ENCODE data around the gene LSAMP. TPM values are rescaled to one million over a fixed set of nuclear protein-coding genes. Genes with fewer than 3 reads are reported as not detected.
A peak's percentile ranks its signal among the peaks of the same experiment; 100 is the strongest.

Gene LSAMP
- polyA plus RNA-seq, 3 donors = not detected

GRCh38 chr3:116020495-116020894 is 424.8 kb downstream of the LSAMP start:
- H3K4me3 Mint-ChIP-seq = no peak overlapping the region
- Histone ChIP-seq H3K9me3 (replicated peaks in 1 of 2; ENCODE audit: control insufficient read depth in 1 of 2, insufficient read depth in 1 of 2, low read length in 2 of 2) (no peaks in the 10 kb centered on the region), H2AFZ (ENCODE audit: insufficient read depth, low read depth, low read length, poor library complexity, severe bottlenecking) (no peak overlapping the region), H3K27me3 (ENCODE audit: control insufficient read depth in 2 of 2, insufficient read depth in 2 of 2, low read length in 2 of 2) (no peaks in the 10 kb centered on the region), H3K4me1 (ENCODE audit: control insufficient read depth in 1 of 2, insufficient read depth in 2 of 2, low read length in 2 of 2) (no peaks in the 10 kb centered on the region), H3K9ac (ENCODE audit: insufficient read depth, low read length, poor library complexity, severe bottlenecking) (no peak overlapping the region), H3K27ac (ENCODE audit: low read depth in 1 of 2, low read length in 2 of 2) (no peak overlapping the region), H3K36me3 (replicated peaks in 1 of 2; ENCODE audit: control insufficient read depth in 1 of 2, insufficient read depth in 2 of 2, low read length in 2 of 2) (no peaks in the 10 kb centered on the region), H3K79me2 (ENCODE audit: insufficient read depth, low read length) (no peaks in the 10 kb centered on the region), H3K4me3 (replicated peaks in 1 of 3; ENCODE audit: low read depth in 2 of 3, low read length in 3 of 3) (no peak overlapping the region), H4K20me1 (ENCODE audit: insufficient read depth, low read length) (no peaks in the 10 kb centered on the region), H3K4me2 (replicated peaks; ENCODE audit: extremely low read depth, low read length, poor library complexity, severe bottlenecking) (no peak overlapping the region)
- peak overlapping the region in 5 of 7 donors; percentile 30 to 67 (median 49) for H3K27ac Mint-ChIP-seq
- intact Hi-C loops (cut with micrococcal nuclease) = no loop called here
- WGBS (ENCODE audit: insufficient coverage) = no CpG with 5 or more reads among the region's 4 CpGs
- peak; percentile 15 to 74 (median 28) for DNase-seq
- peaks cover 0 to 2% (median 0%) of the 10 kb centered on the region in 3 donors for H3K27me3 Mint-ChIP-seq (ENCODE audit: low read depth in 3 of 3)
- H3K9me3 Mint-ChIP-seq = no peaks in the 10 kb centered on the region
- H3K36me3 Mint-ChIP-seq = no peaks in the 10 kb centered on the region
- peaks cover 7% of the 10 kb centered on the region for H3K4me1 Mint-ChIP-seq
- no peak for TF ChIP-seq CTCF (IDR thresholded peaks at IDR 0.05)

GRCh38 chr3:116019254-116019763 is 426.0 kb downstream of the LSAMP start:
- intact Hi-C loops (cut with micrococcal nuclease) = no loop called here
- Histone ChIP-seq H3K36me3 (replicated peaks in 1 of 2; ENCODE audit: control insufficient read depth in 1 of 2, insufficient read depth in 2 of 2, low read length in 2 of 2) (no peaks in the 10 kb centered on the region), H3K9me3 (replicated peaks in 1 of 2; ENCODE audit: control insufficient read depth in 1 of 2, insufficient read depth in 1 of 2, low read length in 2 of 2) (no peaks in the 10 kb centered on the region), H3K27me3 (ENCODE audit: control insufficient read depth in 2 of 2, insufficient read depth in 2 of 2, low read length in 2 of 2) (no peaks in the 10 kb centered on the region), H3K27ac (ENCODE audit: low read depth in 1 of 2, low read length in 2 of 2) (no peak overlapping the region), H3K79me2 (ENCODE audit: insufficient read depth, low read length) (no peaks in the 10 kb centered on the region), H4K20me1 (ENCODE audit: insufficient read depth, low read length) (no peaks in the 10 kb centered on the region), H2AFZ (ENCODE audit: insufficient read depth, low read depth, low read length, poor library complexity, severe bottlenecking) (no peak overlapping the region), H3K4me3 (replicated peaks in 1 of 3; ENCODE audit: low read depth in 2 of 3, low read length in 3 of 3) (no peak overlapping the region), H3K4me2 (replicated peaks; ENCODE audit: extremely low read depth, low read length, poor library complexity, severe bottlenecking) (no peak overlapping the region), H3K4me1 (ENCODE audit: control insufficient read depth in 1 of 2, insufficient read depth in 2 of 2, low read length in 2 of 2) (no peaks in the 10 kb centered on the region), H3K9ac (ENCODE audit: insufficient read depth, low read length, poor library complexity, severe bottlenecking) (no peak overlapping the region)
- WGBS (ENCODE audit: insufficient coverage) = 91% methylated on average over 3 of the region's 4 CpGs
- no peak for TF ChIP-seq CTCF (IDR thresholded peaks at IDR 0.05)
- H3K27me3 Mint-ChIP-seq (ENCODE audit: low read depth in 3 of 3) = peaks cover 0 to 2% (median 0%) of the 10 kb centered on the region in 3 donors
- no peak overlapping the region for H3K4me3 Mint-ChIP-seq
- peaks cover 7% of the 10 kb centered on the region for H3K4me1 Mint-ChIP-seq
- no peak for DNase-seq
- no peaks in the 10 kb centered on the region for H3K9me3 Mint-ChIP-seq
- no peaks in the 10 kb centered on the region for H3K36me3 Mint-ChIP-seq
- no peak overlapping the region for H3K27ac Mint-ChIP-seq
